ENCODE results near the gene PCDHB15.
"Not testable (repeated sequence)": the region's sequence is repeated elsewhere in the genome, so short reads cannot be mapped to it uniquely, and the experiment has no call there.

PCDHB15 gene

DNA sequence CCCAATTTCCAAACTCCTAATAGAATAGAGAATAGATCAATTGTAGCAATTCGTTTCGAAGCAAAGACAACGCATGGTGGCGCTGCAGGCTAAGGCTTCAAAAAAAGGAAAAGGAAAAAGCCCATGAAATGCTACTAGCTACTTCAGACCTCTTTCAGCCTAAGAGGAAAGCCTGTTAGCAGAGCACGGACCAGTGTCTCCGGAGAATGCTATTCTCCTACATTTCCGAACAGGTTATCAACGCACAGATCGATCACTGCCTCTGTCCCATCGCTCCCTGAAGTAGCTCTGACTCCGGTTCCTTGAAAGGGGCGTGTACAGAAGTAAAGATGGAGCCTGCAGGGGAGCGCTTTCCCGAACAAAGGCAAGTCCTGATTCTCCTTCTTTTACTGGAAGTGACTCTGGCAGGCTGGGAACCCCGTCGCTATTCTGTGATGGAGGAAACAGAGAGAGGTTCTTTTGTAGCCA, at the start of gene PCDHB15:
Gene PCDHB15 (plus strand): TSS at position 146 of the 468 bp plus-strand sequence. CDS start 184 bp downstream, at position 330.
- FAIRE-seq = no peak

DNA sequence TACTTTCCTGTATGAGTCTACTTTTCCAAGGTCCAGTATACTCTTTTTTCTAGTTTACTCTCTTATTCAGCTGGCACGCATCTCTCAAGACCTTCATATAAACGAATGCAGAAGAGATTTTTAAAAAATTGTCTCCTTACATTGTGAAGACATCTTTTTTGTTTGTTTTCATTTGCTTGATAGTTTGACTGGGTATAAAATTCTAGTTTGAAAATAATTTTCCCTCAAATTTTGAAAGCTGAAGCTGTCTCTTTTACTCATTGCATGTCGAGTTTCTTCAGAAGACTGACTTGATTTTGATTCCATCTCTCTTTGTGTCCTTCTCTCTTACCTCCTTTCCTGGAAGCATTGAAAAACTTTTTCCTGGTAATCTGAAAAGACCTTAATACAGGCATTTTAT, 48.8 kb upstream of the PCDHB15 start:
- no peak for FAIRE-seq

DNA sequence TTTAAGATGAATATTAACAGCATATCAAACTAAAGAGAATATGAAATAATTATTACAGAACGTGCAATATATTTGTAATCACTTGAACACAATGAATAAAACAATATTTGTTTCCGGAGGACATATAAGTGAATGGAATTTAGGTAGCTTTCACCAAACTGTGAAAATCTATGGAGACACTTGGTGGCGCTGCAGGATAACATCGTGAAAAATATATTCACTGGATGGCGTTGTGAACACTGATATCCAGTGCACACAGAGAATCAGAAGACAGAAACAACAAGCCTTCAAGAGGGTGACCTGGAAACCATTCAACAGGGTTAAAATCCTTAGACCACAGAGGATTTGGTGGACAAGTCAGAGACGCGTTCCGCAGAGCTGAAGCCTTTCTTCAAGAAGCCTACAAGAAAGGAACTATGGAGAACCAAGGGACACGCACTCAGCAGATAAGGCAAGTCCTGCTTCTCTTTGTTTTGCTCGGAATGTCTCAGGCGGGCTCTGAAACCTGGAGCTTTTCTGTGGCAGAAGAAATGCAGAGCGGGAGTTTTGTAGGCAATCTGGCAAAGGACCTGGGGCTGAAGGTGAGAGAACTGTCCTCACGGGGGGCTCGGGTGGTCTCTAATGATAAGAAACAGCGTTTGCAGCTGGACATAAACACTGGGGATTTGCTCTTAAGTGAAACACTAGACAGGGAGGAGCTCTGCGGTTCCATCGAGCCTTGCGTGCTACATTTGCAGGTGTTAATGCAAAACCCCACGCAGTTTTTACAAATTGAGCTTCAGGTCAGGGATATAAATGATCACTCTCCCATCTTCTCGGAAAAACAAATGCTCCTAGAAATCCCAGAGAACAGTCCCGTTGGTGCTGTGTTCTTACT, 45.6 kb upstream of the PCDHB15 start, which contains the start of gene PCDHB11:
Gene PCDHB11 (plus strand): TSS at position 269 of the 877 bp plus-strand sequence. CDS start 148 bp downstream, at position 417.
- no peak for FAIRE-seq

- not testable (repeated sequence) for FAIRE-seq
Measured at GRCh38 chr5:141201126-141201525, 44.1 kb upstream of the PCDHB15 start.

GRCh38 chr5:141201646-141202045, 43.5 kb upstream of the PCDHB15 start:
- not testable (repeated sequence) for FAIRE-seq

GRCh38 chr5:141208478-141208877, 36.7 kb upstream of the PCDHB15 start, which contains the start of gene PCDHB12:
TSS of gene PCDHB12 (plus strand) at chr5:141208719. CDS start at chr5:141208908, 189 bp downstream.
- FAIRE-seq = no peak

DNA sequence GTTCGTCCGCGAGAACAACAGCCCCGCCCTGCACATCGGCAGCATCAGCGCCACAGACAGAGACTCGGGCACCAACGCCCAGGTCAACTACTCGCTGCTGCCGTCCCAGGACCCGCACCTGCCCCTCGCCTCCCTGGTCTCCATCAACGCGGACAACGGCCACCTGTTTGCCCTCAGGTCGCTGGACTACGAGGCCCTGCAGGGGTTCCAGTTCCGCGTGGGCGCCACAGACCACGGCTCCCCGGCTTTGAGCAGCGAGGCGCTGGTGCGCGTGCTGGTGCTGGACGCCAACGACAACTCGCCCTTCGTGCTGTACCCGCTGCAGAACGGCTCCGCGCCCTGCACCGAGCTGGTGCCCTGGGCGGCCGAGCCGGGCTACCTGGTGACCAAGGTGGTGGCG, 34.9 kb upstream of the PCDHB15 start:
- not testable (repeated sequence) for FAIRE-seq

DNA sequence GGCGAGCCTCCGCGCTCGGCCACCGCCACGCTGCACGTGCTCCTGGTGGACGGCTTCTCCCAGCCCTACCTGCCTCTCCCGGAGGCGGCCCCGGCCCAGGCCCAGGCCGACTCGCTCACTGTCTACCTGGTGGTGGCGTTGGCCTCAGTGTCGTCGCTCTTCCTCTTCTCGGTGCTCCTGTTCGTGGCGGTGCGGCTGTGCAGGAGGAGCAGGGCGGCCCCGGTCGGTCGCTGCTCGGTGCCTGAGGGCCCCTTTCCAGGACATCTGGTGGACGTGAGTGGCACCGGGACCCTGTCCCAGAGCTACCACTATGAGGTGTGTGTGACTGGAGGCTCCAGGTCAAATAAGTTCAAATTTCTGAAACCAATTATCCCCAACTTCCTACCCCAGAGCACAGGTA, 34.3 kb upstream of the PCDHB15 start:
- FAIRE-seq = not testable (repeated sequence)

GRCh38 chr5:141213656-141214339, 31.4 kb upstream of the PCDHB15 start, which contains the start of gene PCDHB13:
TSS of gene PCDHB13 (plus strand) at chr5:141213919. CDS start at chr5:141214124, 205 bp downstream.
- FAIRE-seq = not testable (repeated sequence)

DNA sequence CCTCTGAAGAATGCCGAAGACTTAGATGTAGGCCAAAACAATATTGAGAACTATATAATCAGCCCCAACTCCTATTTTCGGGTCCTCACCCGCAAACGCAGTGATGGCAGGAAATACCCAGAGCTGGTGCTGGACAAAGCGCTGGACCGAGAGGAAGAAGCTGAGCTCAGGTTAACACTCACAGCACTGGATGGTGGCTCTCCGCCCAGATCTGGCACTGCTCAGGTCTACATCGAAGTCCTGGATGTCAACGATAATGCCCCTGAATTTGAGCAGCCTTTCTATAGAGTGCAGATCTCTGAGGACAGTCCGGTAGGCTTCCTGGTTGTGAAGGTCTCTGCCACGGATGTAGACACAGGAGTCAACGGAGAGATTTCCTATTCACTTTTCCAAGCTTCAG, 30.6 kb upstream of the PCDHB15 start:
- not testable (repeated sequence) for FAIRE-seq

- not testable (repeated sequence) for FAIRE-seq
Measured at GRCh38 chr5:141215504-141215903, 29.7 kb upstream of the PCDHB15 start.

DNA sequence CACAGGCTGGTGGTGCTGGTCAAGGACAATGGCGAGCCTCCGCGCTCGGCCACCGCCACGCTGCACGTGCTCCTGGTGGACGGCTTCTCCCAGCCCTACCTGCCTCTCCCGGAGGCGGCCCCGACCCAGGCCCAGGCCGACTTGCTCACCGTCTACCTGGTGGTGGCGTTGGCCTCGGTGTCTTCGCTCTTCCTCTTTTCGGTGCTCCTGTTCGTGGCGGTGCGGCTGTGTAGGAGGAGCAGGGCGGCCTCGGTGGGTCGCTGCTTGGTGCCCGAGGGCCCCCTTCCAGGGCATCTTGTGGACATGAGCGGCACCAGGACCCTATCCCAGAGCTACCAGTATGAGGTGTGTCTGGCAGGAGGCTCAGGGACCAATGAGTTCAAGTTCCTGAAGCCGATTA, 29.2 kb upstream of the PCDHB15 start:
- not testable (repeated sequence) for FAIRE-seq

DNA sequence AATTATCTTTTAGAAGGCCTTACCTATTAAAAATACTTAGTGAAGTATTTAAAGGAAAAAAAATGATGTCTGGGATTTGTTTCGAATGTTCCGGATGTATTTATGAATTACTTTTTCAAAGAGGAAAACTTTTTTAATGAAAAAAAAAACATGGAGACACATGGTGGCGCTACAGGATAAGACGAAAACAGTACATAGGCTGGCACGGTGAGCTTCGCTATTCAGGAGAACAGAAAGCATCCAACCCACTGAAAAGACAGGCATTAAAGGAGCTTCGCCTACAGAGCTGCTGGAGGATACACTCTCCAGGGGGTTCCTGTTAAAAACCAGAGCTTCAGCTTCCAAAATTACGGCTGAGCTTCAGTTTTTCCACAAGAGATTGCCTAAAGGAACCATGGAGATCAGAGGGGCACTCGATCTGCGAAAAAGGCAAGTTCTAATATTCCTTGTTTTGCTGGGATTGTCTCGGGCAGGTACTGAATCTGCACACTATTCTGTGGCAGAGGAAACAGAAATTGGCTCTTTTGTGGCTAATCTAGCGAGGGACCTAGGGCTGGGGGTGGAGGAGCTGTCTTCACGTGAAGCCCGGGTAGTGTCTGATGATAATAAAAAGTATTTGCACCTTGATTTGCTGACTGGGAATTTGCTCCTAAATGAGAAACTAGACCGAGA, 21.9 kb upstream of the PCDHB15 start, which contains the start of gene PCDHB14:
Gene PCDHB14 (plus strand): TSS at position 232 of the 672 bp plus-strand sequence. CDS start 163 bp downstream, at position 395.
- FAIRE-seq = no peak

GRCh38 chr5:141224844-141225243, 20.4 kb upstream of the PCDHB15 start:
- not testable (repeated sequence) for FAIRE-seq

DNA sequence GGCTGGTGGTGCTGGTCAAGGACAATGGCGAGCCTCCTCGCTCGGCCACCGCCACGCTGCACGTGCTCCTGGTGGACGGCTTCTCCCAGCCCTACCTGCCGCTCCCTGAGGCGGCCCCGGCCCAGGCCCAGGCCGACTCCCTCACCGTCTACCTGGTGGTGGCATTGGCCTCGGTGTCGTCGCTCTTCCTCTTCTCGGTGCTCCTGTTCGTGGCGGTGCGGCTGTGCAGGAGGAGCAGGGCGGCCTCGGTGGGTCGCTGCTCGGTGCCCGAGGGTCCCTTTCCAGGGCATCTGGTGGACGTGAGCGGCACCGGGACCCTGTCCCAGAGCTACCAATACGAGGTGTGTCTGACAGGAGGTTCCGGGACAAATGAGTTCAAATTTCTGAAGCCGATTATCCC, 19.8 kb upstream of the PCDHB15 start:
- FAIRE-seq = not testable (repeated sequence)

- FAIRE-seq = no peak
Measured at GRCh38 chr5:141234109-141234667, 11.0 kb upstream of the PCDHB15 start.

DNA sequence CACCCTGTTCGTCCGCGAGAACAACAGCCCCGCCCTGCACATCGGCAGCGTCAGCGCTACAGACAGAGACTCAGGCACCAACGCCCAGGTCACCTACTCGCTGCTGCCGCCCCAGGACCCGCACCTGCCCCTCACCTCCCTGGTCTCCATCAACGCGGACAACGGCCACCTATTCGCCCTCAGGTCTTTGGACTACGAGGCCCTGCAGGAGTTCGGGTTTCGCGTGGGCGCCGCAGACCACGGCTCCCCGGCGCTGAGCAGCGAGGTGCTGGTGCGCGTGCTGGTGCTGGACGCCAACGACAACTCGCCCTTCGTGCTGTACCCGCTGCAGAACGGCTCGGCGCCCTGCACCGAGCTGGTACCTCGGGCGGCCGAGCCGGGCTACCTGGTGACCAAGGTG, 9.3 kb upstream of the PCDHB15 start:
- FAIRE-seq = not testable (repeated sequence)

DNA sequence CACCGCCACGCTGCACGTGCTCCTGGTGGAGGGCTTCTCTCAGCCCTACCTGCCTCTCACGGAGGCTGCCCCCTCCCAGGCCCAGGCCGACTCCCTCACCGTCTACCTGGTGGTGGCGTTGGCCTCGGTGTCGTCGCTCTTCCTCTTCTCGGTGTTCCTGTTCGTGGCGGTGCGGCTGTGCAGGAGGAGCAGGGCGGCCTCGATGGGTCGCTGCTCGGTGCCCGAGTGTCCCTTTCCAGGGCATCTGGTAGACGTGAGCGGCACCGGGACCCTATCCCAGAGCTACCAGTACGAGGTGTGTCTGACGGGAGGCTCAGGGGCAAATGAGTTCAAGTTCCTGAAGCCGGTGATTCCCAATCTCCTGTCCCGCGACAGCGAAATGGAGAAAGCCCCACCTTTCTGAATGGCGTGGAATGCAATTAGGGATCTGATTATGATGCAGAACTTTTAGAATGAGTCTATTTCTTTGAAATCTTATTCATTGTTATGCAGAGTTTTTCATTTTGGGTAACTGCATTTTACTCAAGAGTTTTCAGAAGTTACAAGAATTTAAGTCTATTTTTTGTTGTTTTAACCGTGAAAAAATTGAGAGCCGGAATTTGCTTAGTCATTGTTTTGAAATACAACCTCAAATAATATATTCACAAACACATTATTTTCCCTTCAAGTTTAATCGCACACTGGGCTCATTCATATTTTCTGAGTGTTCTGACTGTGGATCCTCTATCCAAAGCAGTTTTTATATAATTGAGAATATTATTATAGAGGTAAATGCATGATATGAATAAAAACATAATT, 8.5 kb upstream of the PCDHB15 start:
- FAIRE-seq = no peak

- FAIRE-seq = no peak
Measured at GRCh38 chr5:141241496-141241895, 3.7 kb upstream of the PCDHB15 start.

- FAIRE-seq = not testable (repeated sequence)
Measured at GRCh38 chr5:141246971-141247370, 1.8 kb downstream of the PCDHB15 start.

- not testable (repeated sequence) for FAIRE-seq
Measured at GRCh38 chr5:141247434-141247833, 2.2 kb downstream of the PCDHB15 start.

Data from islet of Langerhans (tissue), 1 donor.